ENCODE measurements around the gene MBOAT2. TPM values are rescaled to one million over a fixed set of nuclear protein-coding genes. Genes with fewer than 3 reads are reported as not detected.

The MBOAT2 gene
- polyA plus RNA-seq, 4 donors = 1.4 to 15.8 (median 2.5) TPM

DNA sequence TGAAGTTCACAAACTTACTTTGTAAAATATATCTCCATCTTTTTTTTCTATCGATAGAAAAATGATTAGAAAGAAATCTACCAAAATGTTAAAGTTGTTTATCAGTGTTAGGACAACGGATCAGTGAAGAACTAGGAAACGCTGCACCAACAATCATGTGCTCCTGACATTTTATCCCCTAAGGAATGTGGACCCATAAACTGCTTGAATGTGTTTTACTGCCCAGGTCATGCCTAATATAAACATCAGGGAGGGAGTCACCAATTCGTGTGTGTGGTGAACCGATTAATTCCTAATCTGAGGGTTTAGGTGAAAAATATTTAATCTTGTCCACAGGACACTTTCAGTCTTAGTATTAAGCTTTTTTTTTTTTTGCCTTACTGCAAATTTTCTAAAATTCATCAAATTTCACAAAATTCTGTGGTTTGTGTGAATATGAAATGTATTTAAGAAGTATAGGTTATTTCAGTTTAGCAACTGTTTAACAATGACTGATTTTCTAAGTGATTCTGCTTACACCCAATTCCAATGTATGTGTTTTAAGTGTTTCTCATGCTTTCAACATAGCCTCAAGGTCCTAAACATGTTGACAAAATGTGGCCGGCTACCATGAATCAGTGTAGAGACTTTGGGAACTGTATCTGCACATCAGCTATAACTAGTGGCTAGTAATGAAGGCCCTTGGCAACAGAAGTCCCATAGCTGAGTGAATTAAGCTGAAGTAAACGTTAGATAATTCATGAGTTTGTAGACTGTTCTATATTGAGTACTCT lies 155.0 kb downstream of the MBOAT2 start:
- DNase-seq (no peak), FAIRE-seq (no peak)
- Histone ChIP-seq H3K27ac (ENCODE audit: low read depth in 1 of 3, low read length in 2 of 3) (no peak overlapping the region), H3K27me3 (ENCODE audit: control insufficient read depth in 3 of 3, insufficient read depth in 3 of 3, low read length in 3 of 3) (peaks cover 0 to 3% (median 0%) of the 10 kb centered on the region in 3 donors), H3K9me3 (ENCODE audit: control insufficient read depth in 2 of 2, insufficient read depth in 1 of 2, low read depth in 1 of 2, low read length in 1 of 2) (no peaks in the 10 kb centered on the region), H3K36me3 (ENCODE audit: control insufficient read depth in 3 of 3, insufficient read depth in 2 of 3, low read depth in 1 of 3, low read length in 3 of 3) (no peaks in the 10 kb centered on the region), H3K4me3 (ENCODE audit: low read depth in 1 of 3, low read length in 3 of 3) (no peak overlapping the region), H3K4me1 (ENCODE audit: control insufficient read depth in 3 of 3, insufficient read depth in 2 of 3, low read depth in 1 of 3, low read length in 2 of 3) (no peaks in the 10 kb centered on the region)
- 66 to 73% (median 68%) methylated on average over 7 of the region's 7 CpGs for WGBS, 3 donors

- DNase-seq (peak in 1 of 2 donors; percentile 27), FAIRE-seq (no peak)
- no peaks in the 10 kb centered on the region for H3K4me1 ChIP-seq (ENCODE audit: control insufficient read depth in 3 of 3, insufficient read depth in 2 of 3, low read depth in 1 of 3, low read length in 2 of 3)
- H3K9me3 ChIP-seq (ENCODE audit: control insufficient read depth in 2 of 2, insufficient read depth in 1 of 2, low read depth in 1 of 2, low read length in 1 of 2) = no peaks in the 10 kb centered on the region
- H3K27me3 ChIP-seq (ENCODE audit: control insufficient read depth in 3 of 3, insufficient read depth in 3 of 3, low read length in 3 of 3) = peaks cover 0 to 3% (median 0%) of the 10 kb centered on the region in 3 donors
- H3K27ac ChIP-seq (ENCODE audit: low read depth in 1 of 3, low read length in 2 of 3) = no peak overlapping the region
- H3K36me3 ChIP-seq (ENCODE audit: control insufficient read depth in 3 of 3, insufficient read depth in 2 of 3, low read depth in 1 of 3, low read length in 3 of 3) = no peaks in the 10 kb centered on the region
- WGBS, 3 donors = 46 to 66% (median 48%) methylated on average over 6 of the region's 6 CpGs
- no peak overlapping the region for H3K4me3 ChIP-seq (ENCODE audit: low read depth in 1 of 3, low read length in 3 of 3)
Observed at GRCh38 chr2:8847400-8847799, 156.1 kb downstream of the MBOAT2 start.

- Histone ChIP-seq H3K9me3 (ENCODE audit: control insufficient read depth in 2 of 2, insufficient read depth in 1 of 2, low read depth in 1 of 2, low read length in 1 of 2) (peaks cover 0 to 4% of the 10 kb centered on the region in 2 donors), H3K4me3 (ENCODE audit: low read depth in 1 of 3, low read length in 3 of 3) (no peak overlapping the region), H3K4me1 (ENCODE audit: control insufficient read depth in 3 of 3, insufficient read depth in 2 of 3, low read depth in 1 of 3, low read length in 2 of 3) (peaks cover 0 to 4% (median 3%) of the 10 kb centered on the region in 3 donors), H3K36me3 (ENCODE audit: control insufficient read depth in 3 of 3, insufficient read depth in 2 of 3, low read depth in 1 of 3, low read length in 3 of 3) (no peaks in the 10 kb centered on the region), H3K27me3 (ENCODE audit: control insufficient read depth in 3 of 3, insufficient read depth in 3 of 3, low read length in 3 of 3) (peaks cover 0 to under 1% (median 0%) of the 10 kb centered on the region in 3 donors), H3K27ac (ENCODE audit: low read depth in 1 of 3, low read length in 2 of 3) (no peak overlapping the region)
- 89 to 90% (median 89%) methylated on average over 4 of the region's 4 CpGs for WGBS, 3 donors
- no peak for DNase-seq
- no peak for FAIRE-seq
Observed at GRCh38 chr2:8841932-8842331, 161.6 kb downstream of the MBOAT2 start.

GRCh38 chr2:8840475-8841091 lies 162.9 kb downstream of the MBOAT2 start:
- Histone ChIP-seq H3K36me3 (ENCODE audit: control insufficient read depth in 3 of 3, insufficient read depth in 2 of 3, low read depth in 1 of 3, low read length in 3 of 3) (no peaks in the 10 kb centered on the region), H3K27ac (ENCODE audit: low read depth in 1 of 3, low read length in 2 of 3) (no peak overlapping the region), H3K4me3 (ENCODE audit: low read depth in 1 of 3, low read length in 3 of 3) (no peak overlapping the region), H3K27me3 (ENCODE audit: control insufficient read depth in 3 of 3, insufficient read depth in 3 of 3, low read length in 3 of 3) (no peaks in the 10 kb centered on the region), H3K9me3 (ENCODE audit: control insufficient read depth in 2 of 2, insufficient read depth in 1 of 2, low read depth in 1 of 2, low read length in 1 of 2) (peaks cover 0 to 4% of the 10 kb centered on the region in 2 donors), H3K4me1 (ENCODE audit: control insufficient read depth in 3 of 3, insufficient read depth in 2 of 3, low read depth in 1 of 3, low read length in 2 of 3) (peaks cover 2 to 12% (median 5%) of the 10 kb centered on the region in 3 donors)
- WGBS, 3 donors = 59 to 70% (median 62%) methylated on average over 12 of the region's 12 CpGs
- FAIRE-seq = no peak
- no peak for DNase-seq

DNA sequence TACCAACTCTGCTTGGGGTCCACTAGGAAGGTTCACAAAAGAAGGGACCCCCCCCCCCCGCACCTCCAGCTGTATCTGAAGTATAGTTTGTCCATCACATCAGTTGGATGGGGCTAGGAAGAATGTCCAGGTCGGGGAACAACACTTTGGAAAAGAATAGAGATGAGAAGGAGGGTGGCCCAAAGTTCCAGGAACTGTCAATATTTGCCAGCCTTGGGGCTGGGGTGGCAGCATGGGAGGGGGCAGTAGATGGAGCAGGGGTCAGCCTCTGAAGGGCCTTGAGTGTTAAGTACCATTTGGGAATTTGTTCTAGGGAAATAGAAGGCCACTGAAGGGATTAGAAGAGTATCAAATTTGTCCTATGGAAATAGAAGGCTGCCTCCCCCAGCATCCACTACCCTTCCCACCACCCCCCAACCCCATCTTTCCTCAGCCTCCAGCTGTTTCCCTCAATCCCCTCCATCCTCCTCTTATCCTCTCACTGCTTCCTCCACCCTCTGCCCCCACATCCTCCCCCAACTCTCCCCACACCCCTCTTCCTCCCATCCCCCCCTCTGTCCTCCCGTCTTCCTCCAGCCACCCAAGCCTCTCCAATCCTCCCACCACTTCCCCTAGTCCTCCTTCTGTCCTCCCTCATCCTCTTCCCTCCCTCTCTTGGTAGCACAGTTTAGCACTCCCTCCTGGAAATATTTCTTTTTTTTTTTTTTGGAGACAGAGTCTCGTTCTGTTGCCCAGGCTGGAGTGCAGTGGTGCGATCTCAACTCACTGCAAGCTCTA lies 164.1 kb downstream of the MBOAT2 start:
- Histone ChIP-seq H3K27me3 (ENCODE audit: control insufficient read depth in 3 of 3, insufficient read depth in 3 of 3, low read length in 3 of 3) (no peaks in the 10 kb centered on the region), H3K4me3 (ENCODE audit: low read depth in 1 of 3, low read length in 3 of 3) (no peak overlapping the region), H3K36me3 (ENCODE audit: control insufficient read depth in 3 of 3, insufficient read depth in 2 of 3, low read depth in 1 of 3, low read length in 3 of 3) (no peaks in the 10 kb centered on the region), H3K9me3 (ENCODE audit: control insufficient read depth in 2 of 2, insufficient read depth in 1 of 2, low read depth in 1 of 2, low read length in 1 of 2) (peaks cover 0 to 4% of the 10 kb centered on the region in 2 donors), H3K4me1 (ENCODE audit: control insufficient read depth in 3 of 3, insufficient read depth in 2 of 3, low read depth in 1 of 3, low read length in 2 of 3) (peaks cover 2 to 22% (median 5%) of the 10 kb centered on the region in 3 donors), H3K27ac (ENCODE audit: low read depth in 1 of 3, low read length in 2 of 3) (no peak overlapping the region)
- WGBS, 3 donors = 64 to 72% (median 69%) methylated on average over 5 of the region's 5 CpGs
- DNase-seq = no peak
- FAIRE-seq = no peak

GRCh38 chr2:8837795-8838140 lies 165.7 kb downstream of the MBOAT2 start:
- H3K4me3 ChIP-seq (ENCODE audit: low read depth in 1 of 3, low read length in 3 of 3) = peak overlapping the region in 1 of 3 donors; percentile 13
- peaks cover 2 to 22% (median 5%) of the 10 kb centered on the region in 3 donors for H3K4me1 ChIP-seq (ENCODE audit: control insufficient read depth in 3 of 3, insufficient read depth in 2 of 3, low read depth in 1 of 3, low read length in 2 of 3)
- peaks cover 0 to 4% of the 10 kb centered on the region in 2 donors for H3K9me3 ChIP-seq (ENCODE audit: control insufficient read depth in 2 of 2, insufficient read depth in 1 of 2, low read depth in 1 of 2, low read length in 1 of 2)
- FAIRE-seq (no peak), DNase-seq (no peak)
- WGBS, 3 donors = 76 to 78% (median 76%) methylated on average over 11 of the region's 11 CpGs
- H3K27ac ChIP-seq (ENCODE audit: low read depth in 1 of 3, low read length in 2 of 3) = peak overlapping the region in 1 of 3 donors; percentile 18
- no peaks in the 10 kb centered on the region for H3K27me3 ChIP-seq (ENCODE audit: control insufficient read depth in 3 of 3, insufficient read depth in 3 of 3, low read length in 3 of 3)
- H3K36me3 ChIP-seq (ENCODE audit: control insufficient read depth in 3 of 3, insufficient read depth in 2 of 3, low read depth in 1 of 3, low read length in 3 of 3) = peaks cover 0 to 3% (median 0%) of the 10 kb centered on the region in 3 donors

DNA sequence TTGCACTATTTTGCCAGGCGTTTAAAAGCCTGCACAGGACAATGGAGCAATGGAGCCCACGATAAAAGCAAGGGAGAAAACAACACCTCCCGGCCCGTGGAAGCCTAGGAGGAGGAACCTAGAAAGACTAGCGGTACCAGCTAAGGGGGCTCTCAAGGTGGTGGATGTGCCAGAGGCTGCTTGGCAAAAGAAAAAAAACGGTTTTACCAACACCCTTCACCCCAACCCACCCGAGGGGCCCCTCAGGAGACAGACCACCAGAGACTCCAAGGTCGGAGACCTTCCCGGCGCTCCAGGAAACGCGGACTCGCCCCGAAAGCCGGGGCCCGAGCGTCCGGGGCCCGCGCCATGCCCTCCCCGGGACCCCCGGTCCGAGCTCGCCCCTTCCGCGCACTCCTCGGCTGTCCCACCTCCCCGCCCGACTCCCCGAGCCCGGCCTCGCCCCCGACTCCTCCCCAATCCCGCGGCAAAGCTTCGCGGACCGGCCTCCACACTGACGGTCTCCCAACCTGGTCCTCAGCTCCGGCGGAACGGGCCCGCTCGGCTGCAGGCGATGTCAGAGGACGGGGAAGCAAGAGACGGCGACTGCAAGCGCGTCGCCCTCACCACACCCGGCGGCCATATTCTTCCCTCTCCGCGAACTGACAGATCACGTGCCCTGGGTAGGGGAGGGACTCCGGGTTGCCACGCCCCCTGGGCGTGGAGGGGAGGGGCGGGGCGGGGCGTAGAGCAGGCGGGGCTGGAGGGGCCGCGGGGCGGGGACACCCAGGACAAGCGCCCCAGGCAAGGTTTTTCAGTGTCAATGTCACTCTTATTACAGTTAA lies 166.3 kb downstream of the MBOAT2 start, which contains the start of gene KIDINS220:
KIDINS220 (minus strand) TSS at position 643 of the 824 bp plus-strand sequence. CDS start 10,520 bp downstream, outside the sequence.
- Histone ChIP-seq H3K36me3 (ENCODE audit: control insufficient read depth in 3 of 3, insufficient read depth in 2 of 3, low read depth in 1 of 3, low read length in 3 of 3) (peaks cover 0 to 3% (median 0%) of the 10 kb centered on the region in 3 donors), H3K4me3 (ENCODE audit: low read depth in 1 of 3, low read length in 3 of 3) (peak within 1 kb of the TSS; percentile 80 to 95 (median 87)), H3K27ac (ENCODE audit: low read depth in 1 of 3, low read length in 2 of 3) (peak within 1 kb of the TSS; percentile 69 to 93 (median 75)), H3K9me3 (ENCODE audit: control insufficient read depth in 2 of 2, insufficient read depth in 1 of 2, low read depth in 1 of 2, low read length in 1 of 2) (peaks cover 0 to 4% of the 10 kb centered on the region in 2 donors), H3K27me3 (ENCODE audit: control insufficient read depth in 3 of 3, insufficient read depth in 3 of 3, low read length in 3 of 3) (no peaks in the 10 kb centered on the region), H3K4me1 (ENCODE audit: control insufficient read depth in 3 of 3, insufficient read depth in 2 of 3, low read depth in 1 of 3, low read length in 2 of 3) (peaks cover 2 to 22% (median 5%) of the 10 kb centered on the region in 3 donors)
- FAIRE-seq (no peak), DNase-seq (peak; percentile 89 to 93)
- 1% methylated on average over 64 to 67 of the region's 67 CpGs for WGBS, 3 donors

Measured in small intestine (tissue), 7 donors.